DOHH2 (cell line): Measurements from ENCODE around the gene PHC2.

Source experiments
- H3F3A ChIP-seq: fragments of 200-600 bp; sonication (generic), shearing (Covaris generic); 2 replicates; pipeline ENCODE4 v1.6.0; 2016; ENCODE audit warnings: antibody characterized with exemption, mild to moderate bottlenecking; ENCODE audit not compliant: control insufficient read depth, insufficient read depth
- H3K27ac ChIP-seq: fragments of 200-600 bp; sonication (generic); 2 replicates; pipeline ENCODE4 v1.5.1; 2014; ENCODE audit warnings: low read depth, mild to moderate bottlenecking, low read length, moderate library complexity
- H3K27me3 ChIP-seq: fragments of 200-600 bp; sonication (generic); 2 replicates; pipeline ENCODE4 v1.6.1; 2014; ENCODE audit warnings: mild to moderate bottlenecking, low read length, mixed read lengths; ENCODE audit not compliant: control insufficient read depth
- H3K36me3 ChIP-seq: fragments of 200-600 bp; sonication (generic); 2 replicates; pipeline ENCODE4 v1.6.1; 2014; ENCODE audit warnings: mild to moderate bottlenecking, low read length, moderate library complexity, mixed read lengths; ENCODE audit not compliant: control insufficient read depth
- H3K4me1 ChIP-seq: fragments of 200-600 bp; sonication (generic); 2 replicates; pipeline ENCODE4 v1.6.1; 2014; ENCODE audit warnings: mild to moderate bottlenecking, low read length, mixed read lengths; ENCODE audit not compliant: control insufficient read depth
- H3K4me2 ChIP-seq: fragments of 200-600 bp; sonication (generic); 2 replicates; pipeline ENCODE4 v1.6.0; 2014; ENCODE audit warnings: mild to moderate bottlenecking, low read length, moderate library complexity
- H3K4me3 ChIP-seq: fragments of 200-600 bp; sonication (generic); 2 replicates; pipeline ENCODE4 v1.5.1; 2014; ENCODE audit warnings: mild to moderate bottlenecking, low read length, mixed read lengths
- H3K79me2 ChIP-seq: fragments of 200-600 bp; sonication (generic); 2 replicates; pipeline ENCODE4 v1.6.1; 2014; ENCODE audit warnings: mild to moderate bottlenecking, low read length, mixed read lengths; ENCODE audit not compliant: control insufficient read depth
- H3K9me2 ChIP-seq: fragments of 200-600 bp; sonication (generic); replicated peaks from 2 replicates; pipeline ENCODE4 v1.6.1; 2014; ENCODE audit warnings: mild to moderate bottlenecking, low read length, mixed read lengths; ENCODE audit not compliant: control insufficient read depth
- H3K9me3 ChIP-seq: fragments of 200-600 bp; sonication (generic); 2 replicates; pipeline ENCODE4 v1.6.1; 2014; ENCODE audit warnings: antibody characterized with exemption, low read length, mixed read lengths; ENCODE audit not compliant: control insufficient read depth, insufficient read depth
- H4K20me1 ChIP-seq: fragments of 200-600 bp; sonication (generic); 2 replicates; pipeline ENCODE4 v1.6.0; 2014; ENCODE audit warnings: low read depth, mild to moderate bottlenecking, antibody characterized with exemption, low read length, moderate library complexity; ENCODE audit not compliant: control insufficient read depth, insufficient read depth
- EZH2phosphoT487 ChIP-seq: fragments of 200-600 bp; sonication (generic); IDR thresholded peaks from 2 replicates; pipeline ENCODE4 v1.6.1; 2017; ENCODE audit warnings: borderline replicate concordance, mild to moderate bottlenecking, antibody characterized with exemption, low read length, moderate library complexity, mixed read lengths
- TF ChIP-seq, protein P1 (sequence below): fragments of 200-600 bp; sonication (generic); IDR thresholded peaks from one replicate; pipeline ENCODE4 v1.5.1; 2014; ENCODE audit warnings: antibody characterized with exemption, mild to moderate bottlenecking, low read depth, low read length; ENCODE audit not compliant: poor library complexity, severe bottlenecking

Gene PHC2

GRCh38 chr1:33289858-33290154, 141.1 kb downstream of the PHC2 start:
- Histone ChIP-seq H3K9me3 (no peaks in the 10 kb centered on the region), H3K4me3 (no peak overlapping the region), H3K79me2 (no peaks in the 10 kb centered on the region), H3K4me1 (no peaks in the 10 kb centered on the region), H3K36me3 (no peaks in the 10 kb centered on the region), H3K4me2 (no peak overlapping the region), H3K27ac (no peak overlapping the region), H3F3A (no peaks in the 10 kb centered on the region), H3K27me3 (no peaks in the 10 kb centered on the region), H4K20me1 (no peaks in the 10 kb centered on the region), H3K9me2 (no peaks in the 10 kb centered on the region)
- TF ChIP-seq EZH2phosphoT487, result no peak
- TF ChIP-seq, protein P1, sequence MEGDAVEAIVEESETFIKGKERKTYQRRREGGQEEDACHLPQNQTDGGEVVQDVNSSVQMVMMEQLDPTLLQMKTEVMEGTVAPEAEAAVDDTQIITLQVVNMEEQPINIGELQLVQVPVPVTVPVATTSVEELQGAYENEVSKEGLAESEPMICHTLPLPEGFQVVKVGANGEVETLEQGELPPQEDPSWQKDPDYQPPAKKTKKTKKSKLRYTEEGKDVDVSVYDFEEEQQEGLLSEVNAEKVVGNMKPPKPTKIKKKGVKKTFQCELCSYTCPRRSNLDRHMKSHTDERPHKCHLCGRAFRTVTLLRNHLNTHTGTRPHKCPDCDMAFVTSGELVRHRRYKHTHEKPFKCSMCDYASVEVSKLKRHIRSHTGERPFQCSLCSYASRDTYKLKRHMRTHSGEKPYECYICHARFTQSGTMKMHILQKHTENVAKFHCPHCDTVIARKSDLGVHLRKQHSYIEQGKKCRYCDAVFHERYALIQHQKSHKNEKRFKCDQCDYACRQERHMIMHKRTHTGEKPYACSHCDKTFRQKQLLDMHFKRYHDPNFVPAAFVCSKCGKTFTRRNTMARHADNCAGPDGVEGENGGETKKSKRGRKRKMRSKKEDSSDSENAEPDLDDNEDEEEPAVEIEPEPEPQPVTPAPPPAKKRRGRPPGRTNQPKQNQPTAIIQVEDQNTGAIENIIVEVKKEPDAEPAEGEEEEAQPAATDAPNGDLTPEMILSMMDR, result no peak

DNA sequence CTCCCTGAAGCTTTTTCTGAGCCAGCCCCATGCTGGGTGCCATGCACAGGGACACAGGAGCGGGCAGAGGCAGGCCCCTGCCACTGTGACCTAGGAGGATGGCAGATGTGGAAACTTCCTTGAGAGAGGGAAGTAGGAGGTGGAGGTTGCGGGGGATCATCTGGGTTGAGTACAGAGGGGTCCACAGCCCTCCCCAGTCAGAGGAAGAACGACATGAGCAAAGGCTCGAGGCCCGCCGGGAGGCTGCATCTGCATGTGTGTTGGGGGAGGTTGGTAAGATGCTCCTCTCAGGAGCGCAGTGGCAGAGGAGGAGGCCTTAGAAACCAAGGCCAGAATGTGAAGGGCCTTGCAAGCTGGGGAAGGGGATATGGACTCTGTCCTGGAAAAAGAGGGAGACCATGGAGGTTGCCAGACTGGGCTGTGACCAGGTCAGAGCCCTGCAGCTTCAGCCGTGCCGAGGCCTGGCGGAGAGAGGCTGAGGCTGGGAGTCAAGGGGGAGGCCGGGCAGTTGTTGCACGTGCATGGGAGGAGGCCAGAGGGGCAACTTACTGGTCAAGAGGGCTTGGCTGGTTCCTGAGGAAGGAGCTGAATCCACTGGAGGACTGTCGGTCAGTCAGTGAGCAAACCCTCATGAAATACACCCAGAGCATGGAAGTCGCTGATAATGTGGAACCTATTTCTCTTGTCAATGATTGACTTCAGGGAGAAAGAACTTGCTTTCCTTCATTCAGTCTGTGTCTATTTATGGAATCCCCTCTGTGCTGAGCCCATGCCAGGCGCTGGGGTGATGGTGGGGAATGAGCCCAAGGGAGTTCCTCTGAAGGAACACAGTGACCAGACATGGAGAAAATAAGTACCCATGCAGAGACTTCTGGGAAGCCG, 141.7 kb downstream of the PHC2 start:
- Histone ChIP-seq H3K36me3 (no peaks in the 10 kb centered on the region), H3K4me1 (no peaks in the 10 kb centered on the region), H3K27me3 (no peaks in the 10 kb centered on the region), H3K4me2 (no peak overlapping the region), H3K4me3 (no peak overlapping the region), H3K79me2 (no peaks in the 10 kb centered on the region), H3K9me2 (no peaks in the 10 kb centered on the region), H3K9me3 (no peaks in the 10 kb centered on the region), H3K27ac (no peak overlapping the region), H4K20me1 (no peaks in the 10 kb centered on the region), H3F3A (no peaks in the 10 kb centered on the region)
- TF ChIP-seq, protein P1, result no peak
- TF ChIP-seq EZH2phosphoT487, result no peak

DNA sequence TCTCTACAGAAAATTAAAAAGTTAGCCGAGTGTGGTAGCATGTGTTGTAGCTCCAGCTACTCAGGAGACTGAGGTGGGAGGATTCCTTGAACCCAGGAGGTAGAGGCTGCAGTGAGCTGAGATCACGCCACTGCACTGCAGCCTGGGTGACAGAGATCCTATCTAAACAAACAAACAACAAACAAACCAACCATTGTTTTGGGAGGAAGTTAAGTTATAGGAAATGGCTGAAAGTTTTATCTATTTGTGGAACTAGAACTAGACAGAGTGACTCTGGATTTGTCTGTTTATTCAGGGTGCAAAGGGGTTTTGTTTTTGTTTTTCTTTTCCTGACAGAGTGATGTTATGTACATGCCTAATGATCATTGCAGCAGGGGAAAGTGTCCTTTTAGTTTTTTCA, 143.6 kb downstream of the PHC2 start:
- H3K9me3 ChIP-seq, result no peaks in the 10 kb centered on the region
- H3K27ac ChIP-seq, result no peak overlapping the region
- no peaks in the 10 kb centered on the region for H4K20me1 ChIP-seq
- no peaks in the 10 kb centered on the region for H3K27me3 ChIP-seq
- H3K4me3 ChIP-seq, result no peak overlapping the region
- H3K9me2 ChIP-seq, result no peaks in the 10 kb centered on the region
- H3K4me2 ChIP-seq, result no peak overlapping the region
- no peaks in the 10 kb centered on the region for H3K4me1 ChIP-seq
- H3K36me3 ChIP-seq, result 0 out of 2 replicates have a peak, but pooled peaks cover 4% of the 10 kb centered on the region
- H3K79me2 ChIP-seq, result no peaks in the 10 kb centered on the region
- H3F3A ChIP-seq, result no peaks in the 10 kb centered on the region
- TF ChIP-seq EZH2phosphoT487, result no peak
- TF ChIP-seq, protein P1, result no peak
